Vagina (tissue), 2 donors: ENCODE results near the gene SNAP29.

Experiments
- CTCF ChIP-seq, 3 experiments: fragments of 450-650 bp in 2 of 3; fragments of 200-600 bp in 1 of 3; sonication (generic) in 1 of 3; IDR thresholded peaks; one replicate each; pipeline ENCODE4 v1.5.1; 2017 to 2019; ENCODE audit warnings: antibody characterized with exemption in 3 of 3, mild to moderate bottlenecking in 2 of 3, moderate library complexity in 2 of 3
- POLR2A ChIP-seq, 2 donors: fragments of 450-650 bp; IDR thresholded peaks; one replicate each; pipeline ENCODE4 v1.6.1; 2017; ENCODE audit warnings: antibody characterized with exemption in 2 of 2, mild to moderate bottlenecking in 2 of 2, moderate library complexity in 2 of 2
- POLR2AphosphoS5 ChIP-seq, 2 donors: sonication (generic); formaldehyde crosslinking; IDR thresholded peaks; one replicate each; pipeline ENCODE4 v1.9.0; 2017; ENCODE audit warnings: antibody characterized with exemption in 2 of 2, mild to moderate bottlenecking in 2 of 2, low read depth in 1 of 2; ENCODE audit not compliant: insufficient read depth in 1 of 2

- TF ChIP-seq CTCF (IDR thresholded peaks at IDR 0.05) (no peak), POLR2A (IDR thresholded peaks at IDR 0.05) (no peak), POLR2AphosphoS5 (IDR thresholded peaks at IDR 0.05; ENCODE audit: insufficient read depth in 1 of 2, low read depth in 1 of 2) (no peak)
Observed at GRCh38 chr22:20920881-20921203, 62.0 kb downstream of the SNAP29 start.
